Measurements from ENCODE around the gene HCAR2. TPM values are rescaled to one million over a fixed set of nuclear protein-coding genes. Genes with fewer than 3 reads are reported as not detected.

HCAR2 gene
- total and polyA plus RNA-seq, 2 of the 13 experiments (the other 11 are each of a cell fraction or from before 2014, with no cell fraction given), result 0.09 to 5.6 TPM

DNA sequence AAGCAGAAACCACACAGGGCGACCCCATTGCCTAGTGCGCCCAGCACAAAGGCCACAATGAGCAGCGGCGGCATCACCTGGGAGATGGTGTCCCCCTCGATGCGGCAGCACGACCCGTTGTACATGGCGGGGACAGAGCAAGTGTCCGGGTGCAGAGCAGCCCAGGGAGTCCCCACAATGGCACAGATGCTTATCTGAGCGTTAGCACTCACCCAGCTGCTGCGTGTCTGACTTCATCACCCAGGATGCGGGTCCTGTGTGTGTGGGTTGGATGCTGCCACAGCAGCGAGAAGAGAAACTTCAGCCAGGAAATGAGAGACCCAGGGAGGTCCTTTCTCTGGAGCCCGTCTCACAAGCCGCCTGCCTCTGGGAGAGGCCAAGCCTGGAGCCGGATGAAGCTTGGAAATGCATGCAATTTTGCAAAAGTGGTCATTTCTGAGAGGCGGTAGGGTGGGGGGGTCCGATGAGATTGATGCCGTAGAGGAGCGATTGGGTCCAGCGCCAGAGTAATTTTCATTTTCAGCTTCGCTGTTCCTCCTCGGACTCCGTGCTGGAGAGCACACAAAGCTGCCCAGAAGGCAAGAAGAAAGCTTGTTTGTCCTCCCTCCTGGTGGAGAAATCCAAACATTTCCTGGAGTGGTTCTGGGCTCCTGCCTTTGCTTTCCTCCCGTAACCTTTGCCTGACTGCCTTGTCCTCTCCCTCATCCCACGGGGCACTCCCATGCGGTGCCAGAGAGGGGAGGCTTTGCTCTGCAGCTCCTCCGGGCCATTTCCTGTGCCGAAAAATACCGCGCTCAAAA, 27.3 kb upstream of the HCAR2 start, which contains the start of gene HCAR1 (continued):
- TF ChIP-seq, protein P1, sequence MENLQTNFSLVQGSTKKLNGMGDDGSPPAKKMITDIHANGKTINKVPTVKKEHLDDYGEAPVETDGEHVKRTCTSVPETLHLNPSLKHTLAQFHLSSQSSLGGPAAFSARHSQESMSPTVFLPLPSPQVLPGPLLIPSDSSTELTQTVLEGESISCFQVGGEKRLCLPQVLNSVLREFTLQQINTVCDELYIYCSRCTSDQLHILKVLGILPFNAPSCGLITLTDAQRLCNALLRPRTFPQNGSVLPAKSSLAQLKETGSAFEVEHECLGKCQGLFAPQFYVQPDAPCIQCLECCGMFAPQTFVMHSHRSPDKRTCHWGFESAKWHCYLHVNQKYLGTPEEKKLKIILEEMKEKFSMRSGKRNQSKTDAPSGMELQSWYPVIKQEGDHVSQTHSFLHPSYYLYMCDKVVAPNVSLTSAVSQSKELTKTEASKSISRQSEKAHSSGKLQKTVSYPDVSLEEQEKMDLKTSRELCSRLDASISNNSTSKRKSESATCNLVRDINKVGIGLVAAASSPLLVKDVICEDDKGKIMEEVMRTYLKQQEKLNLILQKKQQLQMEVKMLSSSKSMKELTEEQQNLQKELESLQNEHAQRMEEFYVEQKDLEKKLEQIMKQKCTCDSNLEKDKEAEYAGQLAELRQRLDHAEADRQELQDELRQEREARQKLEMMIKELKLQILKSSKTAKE (CRISPR knock-in tag; IDR thresholded peaks at IDR 0.05; ENCODE audit: borderline replicate concordance), result no peak
- no peak for TF ChIP-seq MAFG (CRISPR knock-in tag; IDR thresholded peaks at IDR 0.05)
- TF ChIP-seq, protein P2, sequence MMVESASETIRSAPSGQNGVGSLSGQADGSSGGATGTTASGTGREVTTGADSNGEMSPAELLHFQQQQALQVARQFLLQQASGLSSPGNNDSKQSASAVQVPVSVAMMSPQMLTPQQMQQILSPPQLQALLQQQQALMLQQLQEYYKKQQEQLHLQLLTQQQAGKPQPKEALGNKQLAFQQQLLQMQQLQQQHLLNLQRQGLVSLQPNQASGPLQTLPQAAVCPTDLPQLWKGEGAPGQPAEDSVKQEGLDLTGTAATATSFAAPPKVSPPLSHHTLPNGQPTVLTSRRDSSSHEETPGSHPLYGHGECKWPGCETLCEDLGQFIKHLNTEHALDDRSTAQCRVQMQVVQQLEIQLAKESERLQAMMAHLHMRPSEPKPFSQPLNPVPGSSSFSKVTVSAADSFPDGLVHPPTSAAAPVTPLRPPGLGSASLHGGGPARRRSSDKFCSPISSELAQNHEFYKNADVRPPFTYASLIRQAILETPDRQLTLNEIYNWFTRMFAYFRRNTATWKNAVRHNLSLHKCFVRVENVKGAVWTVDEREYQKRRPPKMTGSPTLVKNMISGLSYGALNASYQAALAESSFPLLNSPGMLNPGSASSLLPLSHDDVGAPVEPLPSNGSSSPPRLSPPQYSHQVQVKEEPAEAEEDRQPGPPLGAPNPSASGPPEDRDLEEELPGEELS (CRISPR knock-in tag; IDR thresholded peaks at IDR 0.05), result no peak
- TF ChIP-seq PRMT3 (CRISPR knock-in tag; IDR thresholded peaks at IDR 0.05; ENCODE audit: borderline replicate concordance, low read depth), result no peak
- no peak for TF ChIP-seq RFX1 (IDR thresholded peaks at IDR 0.05)
- TF ChIP-seq ZBTB1 (CRISPR knock-in tag; IDR thresholded peaks at IDR 0.05; ENCODE audit: borderline replicate concordance), result no peak
- TF ChIP-seq RFX5 (IDR thresholded peaks at IDR 0.05; ENCODE audit: low read depth, low read length), result no peak
- no peak for TF ChIP-seq CAMTA2 (CRISPR knock-in tag; IDR thresholded peaks at IDR 0.05; ENCODE audit: borderline replicate concordance)
- TF ChIP-seq, protein P3, sequence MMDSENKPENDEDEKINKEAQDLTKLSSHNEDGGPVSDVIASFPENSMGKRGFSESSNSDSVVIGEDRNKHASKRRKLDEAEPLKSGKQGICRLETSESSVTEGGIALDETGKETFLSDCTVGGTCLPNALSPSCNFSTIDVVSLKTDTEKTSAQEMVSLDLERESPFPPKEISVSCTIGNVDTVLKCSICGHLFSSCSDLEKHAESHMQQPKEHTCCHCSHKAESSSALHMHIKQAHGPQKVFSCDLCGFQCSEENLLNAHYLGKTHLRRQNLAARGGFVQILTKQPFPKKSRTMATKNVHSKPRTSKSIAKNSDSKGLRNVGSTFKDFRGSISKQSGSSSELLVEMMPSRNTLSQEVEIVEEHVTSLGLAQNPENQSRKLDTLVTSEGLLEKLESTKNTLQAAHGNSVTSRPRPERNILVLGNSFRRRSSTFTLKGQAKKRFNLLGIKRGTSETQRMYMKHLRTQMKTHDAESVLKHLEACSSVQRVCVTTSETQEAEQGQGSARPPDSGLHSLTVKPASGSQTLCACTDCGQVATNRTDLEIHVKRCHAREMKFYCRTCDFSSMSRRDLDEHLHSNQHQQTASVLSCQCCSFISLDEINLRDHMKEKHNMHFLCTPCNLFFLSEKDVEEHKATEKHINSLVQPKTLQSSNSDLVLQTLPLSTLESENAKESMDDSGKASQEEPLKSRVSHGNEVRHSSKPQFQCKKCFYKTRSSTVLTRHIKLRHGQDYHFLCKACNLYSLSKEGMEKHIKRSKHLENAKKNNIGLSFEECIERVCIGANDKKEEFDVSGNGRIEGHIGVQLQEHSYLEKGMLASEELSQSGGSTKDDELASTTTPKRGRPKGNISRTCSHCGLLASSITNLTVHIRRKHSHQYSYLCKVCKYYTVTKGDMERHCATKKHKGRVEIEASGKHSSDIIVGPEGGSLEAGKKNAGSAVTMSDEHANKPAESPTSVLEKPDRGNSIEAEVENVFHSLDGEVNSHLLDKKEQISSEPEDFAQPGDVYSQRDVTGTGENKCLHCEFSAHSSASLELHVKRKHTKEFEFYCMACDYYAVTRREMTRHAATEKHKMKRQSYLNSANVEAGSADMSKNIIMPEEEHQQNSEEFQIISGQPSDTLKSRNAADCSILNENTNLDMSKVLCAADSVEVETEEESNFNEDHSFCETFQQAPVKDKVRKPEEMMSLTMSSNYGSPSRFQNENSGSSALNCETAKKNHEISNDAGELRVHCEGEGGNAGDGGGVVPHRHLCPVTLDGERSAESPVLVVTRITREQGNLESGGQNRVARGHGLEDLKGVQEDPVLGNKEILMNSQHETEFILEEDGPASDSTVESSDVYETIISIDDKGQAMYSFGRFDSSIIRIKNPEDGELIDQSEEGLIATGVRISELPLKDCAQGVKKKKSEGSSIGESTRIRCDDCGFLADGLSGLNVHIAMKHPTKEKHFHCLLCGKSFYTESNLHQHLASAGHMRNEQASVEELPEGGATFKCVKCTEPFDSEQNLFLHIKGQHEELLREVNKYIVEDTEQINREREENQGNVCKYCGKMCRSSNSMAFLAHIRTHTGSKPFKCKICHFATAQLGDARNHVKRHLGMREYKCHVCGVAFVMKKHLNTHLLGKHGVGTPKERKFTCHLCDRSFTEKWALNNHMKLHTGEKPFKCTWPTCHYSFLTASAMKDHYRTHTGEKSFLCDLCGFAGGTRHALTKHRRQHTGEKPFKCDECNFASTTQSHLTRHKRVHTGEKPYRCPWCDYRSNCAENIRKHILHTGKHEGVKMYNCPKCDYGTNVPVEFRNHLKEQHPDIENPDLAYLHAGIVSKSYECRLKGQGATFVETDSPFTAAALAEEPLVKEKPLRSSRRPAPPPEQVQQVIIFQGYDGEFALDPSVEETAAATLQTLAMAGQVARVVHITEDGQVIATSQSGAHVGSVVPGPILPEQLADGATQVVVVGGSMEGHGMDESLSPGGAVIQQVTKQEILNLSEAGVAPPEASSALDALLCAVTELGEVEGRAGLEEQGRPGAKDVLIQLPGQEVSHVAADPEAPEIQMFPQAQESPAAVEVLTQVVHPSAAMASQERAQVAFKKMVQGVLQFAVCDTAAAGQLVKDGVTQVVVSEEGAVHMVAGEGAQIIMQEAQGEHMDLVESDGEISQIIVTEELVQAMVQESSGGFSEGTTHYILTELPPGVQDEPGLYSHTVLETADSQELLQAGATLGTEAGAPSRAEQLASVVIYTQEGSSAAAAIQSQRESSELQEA (CRISPR knock-in tag; IDR thresholded peaks at IDR 0.05; ENCODE audit: not compliant biosample characterization), result no peak
- no peak for TF ChIP-seq FOXA1 (IDR thresholded peaks at IDR 0.05)
- TF ChIP-seq FOXA1 (CRISPR knock-in tag; IDR thresholded peaks at IDR 0.05), result no peak
- no peak for TF ChIP-seq SPEN (CRISPR knock-in tag; IDR thresholded peaks at IDR 0.05; ENCODE audit: low read depth)
- no peak for TF ChIP-seq GZF1 (CRISPR knock-in tag; IDR thresholded peaks at IDR 0.05)
- TF ChIP-seq, protein P4, sequence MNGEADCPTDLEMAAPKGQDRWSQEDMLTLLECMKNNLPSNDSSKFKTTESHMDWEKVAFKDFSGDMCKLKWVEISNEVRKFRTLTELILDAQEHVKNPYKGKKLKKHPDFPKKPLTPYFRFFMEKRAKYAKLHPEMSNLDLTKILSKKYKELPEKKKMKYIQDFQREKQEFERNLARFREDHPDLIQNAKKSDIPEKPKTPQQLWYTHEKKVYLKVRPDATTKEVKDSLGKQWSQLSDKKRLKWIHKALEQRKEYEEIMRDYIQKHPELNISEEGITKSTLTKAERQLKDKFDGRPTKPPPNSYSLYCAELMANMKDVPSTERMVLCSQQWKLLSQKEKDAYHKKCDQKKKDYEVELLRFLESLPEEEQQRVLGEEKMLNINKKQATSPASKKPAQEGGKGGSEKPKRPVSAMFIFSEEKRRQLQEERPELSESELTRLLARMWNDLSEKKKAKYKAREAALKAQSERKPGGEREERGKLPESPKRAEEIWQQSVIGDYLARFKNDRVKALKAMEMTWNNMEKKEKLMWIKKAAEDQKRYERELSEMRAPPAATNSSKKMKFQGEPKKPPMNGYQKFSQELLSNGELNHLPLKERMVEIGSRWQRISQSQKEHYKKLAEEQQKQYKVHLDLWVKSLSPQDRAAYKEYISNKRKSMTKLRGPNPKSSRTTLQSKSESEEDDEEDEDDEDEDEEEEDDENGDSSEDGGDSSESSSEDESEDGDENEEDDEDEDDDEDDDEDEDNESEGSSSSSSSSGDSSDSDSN (CRISPR knock-in tag; IDR thresholded peaks at IDR 0.05), result peak; percentile 32; the same call in 1 of the 2 replicates
